GM06990 (cell line): ENCODE data around the gene TTLL5.

ENCODE experiments used
- DNase-seq: peaks from one replicate; pipeline ENCODE4 v3.0.0-alpha.2; 2011; ENCODE audit not compliant: insufficient read length; ENCODE audit errors: extremely low read depth
- H3K27me3 ChIP-seq: replicated peaks from 2 replicates; pipeline ENCODE4 v1.6.0; 2011; ENCODE audit warnings: low read length; ENCODE audit not compliant: control insufficient read depth, insufficient read depth
- H3K36me3 ChIP-seq: 2 replicates; pipeline ENCODE4 v1.5.1; 2011; ENCODE audit warnings: low read length; ENCODE audit not compliant: control insufficient read depth, insufficient read depth
- H3K4me3 ChIP-seq: replicated peaks from 2 replicates; pipeline ENCODE4 v1.5.1; 2011; ENCODE audit warnings: low read depth, mild to moderate bottlenecking, control low read depth, low read length
- CTCF ChIP-seq: IDR thresholded peaks from 2 replicates; pipeline ENCODE4 v1.5.1; 2011; ENCODE audit warnings: low read length, control low read depth, mild to moderate bottlenecking, inconsistent platforms; ENCODE audit not compliant: insufficient read depth, poor library complexity, severe bottlenecking

Gene TTLL5

DNA sequence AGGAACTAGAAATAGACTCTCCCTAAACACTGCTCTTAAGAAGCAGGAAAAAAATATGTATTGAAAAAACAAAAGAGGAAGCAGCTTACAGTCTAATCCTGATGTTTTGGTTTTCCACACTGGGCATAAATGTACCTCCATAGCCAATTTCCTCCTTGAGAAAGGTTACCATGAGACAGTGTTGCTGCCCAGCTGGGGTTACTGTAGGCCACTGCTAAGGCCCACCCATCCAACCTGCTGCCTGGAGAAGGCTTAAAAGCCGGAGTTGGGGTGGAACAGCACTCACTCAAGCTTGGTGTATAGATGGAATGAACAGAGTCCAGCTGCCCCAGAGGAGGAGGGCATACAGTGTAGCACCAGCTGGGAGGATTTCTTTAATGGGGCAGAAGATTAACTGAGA, 41.5 kb upstream of the TTLL5 start:
- H3K27me3 ChIP-seq, result no peaks in the 10 kb centered on the region

DNA sequence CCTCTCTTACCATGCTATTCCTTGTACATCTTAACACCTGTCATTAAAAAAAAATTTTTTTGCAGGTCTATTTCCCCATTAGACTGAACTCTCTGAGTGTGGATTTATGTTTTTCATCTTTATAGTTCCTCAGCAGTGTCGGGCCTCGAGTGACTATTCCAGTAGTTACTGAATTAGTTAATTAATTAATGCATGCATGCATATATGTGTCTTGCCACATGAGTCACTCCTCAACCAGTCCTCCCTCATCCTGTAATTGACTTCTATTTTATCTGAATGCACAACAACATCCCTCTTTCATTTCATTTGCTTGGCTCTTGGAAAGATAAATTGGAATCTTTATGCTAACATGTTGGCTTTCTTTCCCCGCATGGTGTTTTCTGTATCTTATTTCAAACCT, 36.0 kb upstream of the TTLL5 start:
- Histone ChIP-seq H3K27me3 (no peaks in the 10 kb centered on the region), H3K4me3 (no peak overlapping the region), H3K36me3 (no peaks in the 10 kb centered on the region)
- TF ChIP-seq CTCF, result no peak
- DNase-seq, result no peak

More for the DNA sequence above, 41.5 kb upstream of the TTLL5 start:
- Histone ChIP-seq H3K4me3 (no peak overlapping the region), H3K36me3 (no peaks in the 10 kb centered on the region)
- DNase-seq, result no peak
- TF ChIP-seq CTCF, result no peak

- Histone ChIP-seq H3K4me3 (no peak overlapping the region), H3K36me3 (no peaks in the 10 kb centered on the region), H3K27me3 (no peaks in the 10 kb centered on the region)
- TF ChIP-seq CTCF, result no peak
- no peak for DNase-seq
Observed at GRCh38 chr14:75626396-75626795, 34.6 kb upstream of the TTLL5 start.

GRCh38 chr14:75626863-75627262, 34.2 kb upstream of the TTLL5 start:
- no peaks in the 10 kb centered on the region for H3K36me3 ChIP-seq
- DNase-seq, result no peak
- H3K4me3 ChIP-seq, result no peak overlapping the region
- H3K27me3 ChIP-seq, result no peaks in the 10 kb centered on the region
- TF ChIP-seq CTCF, result no peak

DNA sequence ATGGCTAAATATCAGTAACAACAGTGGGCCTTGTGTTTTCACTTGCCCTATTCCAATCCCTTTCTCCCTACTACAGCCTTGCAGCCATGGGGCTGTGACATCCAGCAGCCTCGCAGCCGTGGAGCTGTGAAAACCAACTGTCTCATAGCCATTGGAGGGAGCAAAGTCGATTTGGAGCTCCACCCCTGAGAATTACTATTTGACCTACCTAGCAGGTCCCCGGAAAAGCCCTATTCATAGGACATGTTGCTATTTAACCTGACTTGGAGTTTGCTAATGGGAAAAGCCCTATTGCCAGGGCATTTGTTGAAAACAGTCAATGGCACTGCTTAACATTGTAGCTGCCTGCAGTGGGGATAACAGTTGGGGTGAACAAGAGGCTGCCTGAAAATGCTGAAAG, 33.6 kb upstream of the TTLL5 start:
- no peaks in the 10 kb centered on the region for H3K36me3 ChIP-seq
- H3K4me3 ChIP-seq, result no peak overlapping the region
- DNase-seq, result no peak
- H3K27me3 ChIP-seq, result no peaks in the 10 kb centered on the region
- TF ChIP-seq CTCF, result no peak

DNA sequence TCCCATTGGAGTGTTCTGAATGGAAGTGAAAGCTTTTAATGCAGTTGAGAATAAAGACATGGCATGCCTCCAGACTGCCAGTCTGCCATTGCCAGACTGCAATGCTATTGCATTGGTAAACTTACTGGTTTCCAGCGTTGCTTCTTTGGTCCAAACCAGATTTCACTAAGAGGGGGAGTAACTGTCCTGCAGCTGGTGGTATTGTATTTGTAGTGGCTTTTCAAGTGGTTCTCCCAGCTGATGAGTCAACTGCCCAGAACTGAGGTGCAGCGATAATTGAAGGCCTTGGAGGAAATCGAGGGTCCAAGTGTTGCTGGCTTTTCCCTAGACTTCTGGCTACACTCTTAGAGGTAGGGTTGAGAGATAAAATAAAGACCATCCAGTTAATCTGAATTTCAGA, 32.2 kb upstream of the TTLL5 start:
- no peak overlapping the region for H3K4me3 ChIP-seq
- no peak for DNase-seq
- no peaks in the 10 kb centered on the region for H3K27me3 ChIP-seq
- H3K36me3 ChIP-seq, result no peaks in the 10 kb centered on the region
- TF ChIP-seq CTCF, result no peak
